Motor neuron (in vitro differentiated cells): ENCODE measurements around the gene EIF4E3. TPM values are rescaled to one million over a fixed set of nuclear protein-coding genes. Genes with fewer than 3 reads are reported as not detected.
A peak's percentile ranks its signal among the peaks of the same experiment; 100 is the strongest.

Experiments used
- ATAC-seq, 8 experiments: fragments of 200-7000 bp; cut with Tn5 transposase; replicated peaks in 6 of 8; 2 replicates each; pipeline ENCODE4 v1.8.0; 2021; ENCODE audit warnings: mild to moderate bottlenecking in 8 of 8, moderate library complexity in 8 of 8
- H3K27ac ChIP-seq, 2 donors: fragments of 250-450 bp; sonication (Bioruptor Pico); 2 replicates each; pipeline ENCODE4 v1.9.0; 2021; ENCODE audit warnings: antibody characterized with exemption in 2 of 2, mild to moderate bottlenecking in 2 of 2, moderate library complexity in 1 of 2
- H3K4me1 ChIP-seq, 2 donors: fragments of 250-450 bp; sonication (Bioruptor Pico); replicated peaks in 1 of 2; 2 replicates each; pipeline ENCODE4 v1.6.1; 2021; ENCODE audit warnings: antibody characterized with exemption in 2 of 2, mild to moderate bottlenecking in 2 of 2, moderate library complexity in 1 of 2
- H3K4me3 ChIP-seq, 5 donors: fragments of 250-450 bp; sonication (Bioruptor Pico); 2 replicates each; pipeline ENCODE4 v1.9.0; 2021; ENCODE audit warnings: antibody characterized with exemption in 5 of 5, mild to moderate bottlenecking in 5 of 5, moderate library complexity in 4 of 5
- WGBS, 10 experiments: fragments of 450-650 bp; shearing (Covaris generic); methylation state at CpG; one replicate each; pipeline ENCODE4 v1.0.0; 2022; 5-methylcytosine and 5-hydroxymethylcytosine counted together
- in situ Hi-C, 9 experiments: fragments of 400-800 bp; cut with MboI; loops; one replicate each; pipeline ENCODE4 v1.15.0; 2021; ENCODE audit warnings: low sequenced_read_pairs in 9 of 9, low pct_unique_long_range_greater_than_20kb in 2 of 9; ENCODE audit not compliant: unreplicated experiment in 9 of 9
- total RNA-seq, 8 experiments: library from RNA; unstranded; fragments of 300-600 nt; gene quantifications; 2 replicates each; pipeline versions ENCODE4 v1.2.3 to v1.2.4, GENCODE V29; 2022

EIF4E3 gene
- total RNA-seq, 8 experiments from 2014 or later: 1.2 to 9.4 (median 5.6) TPM

GRCh38 chr3:71718072-71718471 is 7.1 kb downstream of the EIF4E3 start:
- ATAC-seq: no peak
- no peaks in the 10 kb centered on the region for H3K4me1 ChIP-seq
- H3K4me3 ChIP-seq: no peak overlapping the region
- no peak overlapping the region for H3K27ac ChIP-seq
- WGBS, 10 experiments: 64 to 100% (median 99%) methylated on average over 2 to 4 of the region's 4 CpGs; no CpG with 5 or more reads in 4 of the 10 experiments
- in situ Hi-C loops: loop anchor here in 4 of 9 experiments (10.0 to 25.0 kb wide), 6 partner anchors 147 to 1369 kb away; partner anchors contain the start of genes EBLN2 (in 1 of the 4) and SHQ1 (in 1 of the 4)

GRCh38 chr3:71714595-71714994 is 10.6 kb downstream of the EIF4E3 start:
- Histone ChIP-seq H3K27ac (no peak overlapping the region), H3K4me1 (no peaks in the 10 kb centered on the region), H3K4me3 (no peak overlapping the region)
- 17 to 100% (median 92%) methylated on average over 1 to 4 of the region's 4 CpGs; no CpG with 5 or more reads in 1 of the 10 experiments for WGBS, 10 experiments
- in situ Hi-C loops: loop anchor here in 4 of 9 experiments (10.0 to 25.0 kb wide), 6 partner anchors 150 to 1373 kb away; partner anchors contain the start of genes EBLN2 (in 1 of the 4) and SHQ1 (in 1 of the 4)
- ATAC-seq: no peak

GRCh38 chr3:71713041-71713440 is 12.2 kb downstream of the EIF4E3 start:
- no peak for ATAC-seq
- in situ Hi-C loops: loop anchor here in 4 of 9 experiments (10.0 to 25.0 kb wide), 6 partner anchors 152 to 1374 kb away; partner anchors contain the start of genes EBLN2 (in 1 of the 4) and SHQ1 (in 1 of the 4)
- Histone ChIP-seq H3K4me3 (no peak overlapping the region), H3K27ac (no peak overlapping the region), H3K4me1 (no peaks in the 10 kb centered on the region)
- 60 to 100% (median 82%) methylated on average over 1 to 2 of the region's 2 CpGs; no CpG with 5 or more reads in 2 of the 10 experiments for WGBS, 10 experiments

GRCh38 chr3:71710906-71711494 is 14.2 kb downstream of the EIF4E3 start:
- WGBS, 10 experiments: 0 to 40% (median 8%) methylated on average over 1 of the region's 1 CpG; no CpG with 5 or more reads in 6 of the 10 experiments
- Histone ChIP-seq H3K4me1 (no peaks in the 10 kb centered on the region), H3K27ac (no peak overlapping the region), H3K4me3 (no peak overlapping the region)
- ATAC-seq: peak in 6 of 8 experiments; percentile 49 to 85 (median 74)
- in situ Hi-C loops: loop anchor here in 4 of 9 experiments (10.0 to 25.0 kb wide), 6 partner anchors 154 to 1376 kb away; partner anchors contain the start of genes EBLN2 (in 1 of the 4) and SHQ1 (in 1 of the 4)

GRCh38 chr3:71709908-71710511 is 15.2 kb downstream of the EIF4E3 start:
- H3K4me3 ChIP-seq: no peak overlapping the region
- in situ Hi-C loops: loop anchor here in 4 of 9 experiments (10.0 to 25.0 kb wide), 6 partner anchors 155 to 1377 kb away; partner anchors contain the start of genes EBLN2 (in 1 of the 4) and SHQ1 (in 1 of the 4)
- no peak for ATAC-seq
- WGBS, 10 experiments: 73 to 100% (median 91%) methylated on average over 1 to 6 of the region's 9 CpGs; no CpG with 5 or more reads in 2 of the 10 experiments
- no peaks in the 10 kb centered on the region for H3K4me1 ChIP-seq
- no peak overlapping the region for H3K27ac ChIP-seq

GRCh38 chr3:71708476-71709105 is 16.6 kb downstream of the EIF4E3 start:
- in situ Hi-C loops: loop anchor here in 4 of 9 experiments (25.0 kb wide), 5 partner anchors 254 to 1379 kb away; partner anchors contain the start of genes EBLN2 (in 1 of the 4) and SHQ1 (in 1 of the 4)
- WGBS, 10 experiments: 43 to 95% (median 79%) methylated on average over 1 to 5 of the region's 7 CpGs; no CpG with 5 or more reads in 1 of the 10 experiments
- no peak overlapping the region for H3K4me3 ChIP-seq
- no peak overlapping the region for H3K27ac ChIP-seq
- no peak for ATAC-seq
- no peaks in the 10 kb centered on the region for H3K4me1 ChIP-seq

GRCh38 chr3:71707595-71707994 is 17.6 kb downstream of the EIF4E3 start:
- H3K4me3 ChIP-seq: no peak overlapping the region
- no peak for ATAC-seq
- in situ Hi-C loops: loop anchor here in 4 of 9 experiments (25.0 kb wide), 5 partner anchors 255 to 1380 kb away; partner anchors contain the start of genes EBLN2 (in 1 of the 4) and SHQ1 (in 1 of the 4)
- H3K27ac ChIP-seq: no peak overlapping the region
- H3K4me1 ChIP-seq: no peaks in the 10 kb centered on the region
- 60 to 90% (median 80%) methylated on average over 1 to 5 of the region's 5 CpGs; no CpG with 5 or more reads in 3 of the 10 experiments for WGBS, 10 experiments

- Histone ChIP-seq H3K27ac (no peak overlapping the region), H3K4me1 (peaks cover 4 to 8% of the 10 kb centered on the region in 2 donors), H3K4me3 (no peak overlapping the region)
- whole genome bisulfite sequencing, 10 experiments: 86 to 100% (median 100%) methylated on average over 1 to 4 of the region's 5 CpGs; no CpG with 5 or more reads in 3 of the 10 experiments
- in situ Hi-C loops: loop anchor here in 4 of 9 experiments (25.0 kb wide), 5 partner anchors 257 to 1382 kb away; partner anchors contain the start of genes EBLN2 (in 1 of the 4) and SHQ1 (in 1 of the 4)
- no peak for ATAC-seq
These were observed 19.5 kb downstream of the EIF4E3 start for GRCh38 chr3:71705681-71706080.

GRCh38 chr3:71704915-71705314 is 20.3 kb downstream of the EIF4E3 start:
- no peak for ATAC-seq
- no peak overlapping the region for H3K4me3 ChIP-seq
- no peak overlapping the region for H3K27ac ChIP-seq
- peaks cover 4 to 8% of the 10 kb centered on the region in 2 donors for H3K4me1 ChIP-seq
- in situ Hi-C loops: loop anchor here in 4 of 9 experiments (25.0 kb wide), 5 partner anchors 257 to 1382 kb away; partner anchors contain the start of genes EBLN2 (in 1 of the 4) and SHQ1 (in 1 of the 4)

GRCh38 chr3:71703797-71704196 is 21.4 kb downstream of the EIF4E3 start:
- H3K4me3 ChIP-seq: no peak overlapping the region
- no peak overlapping the region for H3K27ac ChIP-seq
- peaks cover 4 to 8% of the 10 kb centered on the region in 2 donors for H3K4me1 ChIP-seq
- in situ Hi-C loops: loop anchor here in 4 of 9 experiments (25.0 kb wide), 5 partner anchors 259 to 1384 kb away; partner anchors contain the start of genes EBLN2 (in 1 of the 4) and SHQ1 (in 1 of the 4)
- WGBS, 10 experiments: 0 to 50% (median 32%) methylated on average over 1 to 2 of the region's 2 CpGs; no CpG with 5 or more reads in 1 of the 10 experiments
- ATAC-seq: peak in 1 of 8 experiments; percentile 57

GRCh38 chr3:71702131-71703024 is 22.8 kb downstream of the EIF4E3 start:
- in situ Hi-C loops: loop anchor here in 4 of 9 experiments (25.0 kb wide), 5 partner anchors 260 to 1385 kb away; partner anchors contain the start of genes EBLN2 (in 1 of the 4) and SHQ1 (in 1 of the 4)
- 64 to 100% (median 93%) methylated on average over 1 to 7 of the region's 7 CpGs for WGBS, 10 experiments
- H3K4me3 ChIP-seq: no peak overlapping the region
- H3K4me1 ChIP-seq: peaks cover 4 to 8% of the 10 kb centered on the region in 2 donors
- no peak for ATAC-seq
- H3K27ac ChIP-seq: no peak overlapping the region
